Hepatocyte (in vitro differentiated cells): Measurements from ENCODE around the gene ADCYAP1R1. TPM values are rescaled to one million over a fixed set of nuclear protein-coding genes. Genes with fewer than 3 reads are reported as not detected.

Experiments used
- DNase-seq: peaks from one replicate; pipeline ENCODE4 v3.0.0-alpha.2; 2016; ENCODE audit warnings: low spot score
- H2AFZ ChIP-seq: fragments of 200-600 bp; sonication (generic); 2 replicates; pipeline ENCODE4 v1.6.0; 2016; ENCODE audit warnings: antibody characterized with exemption, mild to moderate bottlenecking
- H3K27ac ChIP-seq: fragments of 200-600 bp; sonication (generic); 2 replicates; pipeline ENCODE4 v1.5.1; 2016; ENCODE audit warnings: mild to moderate bottlenecking
- H3K27me3 ChIP-seq: fragments of 200-600 bp; sonication (generic); 2 replicates; pipeline ENCODE4 v1.6.1; 2016
- H3K36me3 ChIP-seq: fragments of 200-600 bp; sonication (generic); replicated peaks from 2 replicates; pipeline ENCODE4 v1.5.1; 2016; ENCODE audit warnings: low read depth; ENCODE audit not compliant: insufficient read depth
- H3K4me1 ChIP-seq: fragments of 200-600 bp; sonication (generic); 2 replicates; pipeline ENCODE4 v1.5.1; 2016; ENCODE audit warnings: mild to moderate bottlenecking, moderate library complexity; ENCODE audit not compliant: insufficient read depth
- H3K4me2 ChIP-seq: fragments of 200-600 bp; sonication (generic); 2 replicates; pipeline ENCODE4 v1.6.0; 2016
- H3K4me3 ChIP-seq: fragments of 200-600 bp; sonication (generic); 2 replicates; pipeline ENCODE4 v1.5.1; 2016; ENCODE audit warnings: mild to moderate bottlenecking
- H3K79me2 ChIP-seq: fragments of 200-600 bp; sonication (generic); 2 replicates; pipeline ENCODE4 v1.6.0; 2017; ENCODE audit warnings: mild to moderate bottlenecking
- H3K9me2 ChIP-seq: fragments of 200-600 bp; sonication (generic); replicated peaks from 2 replicates; pipeline ENCODE4 v1.6.0; 2017; ENCODE audit warnings: mild to moderate bottlenecking; ENCODE audit not compliant: insufficient read depth
- H3K9me3 ChIP-seq: fragments of 200-600 bp; sonication (generic); 2 replicates; pipeline ENCODE4 v1.5.1; 2016; ENCODE audit warnings: low read depth, mild to moderate bottlenecking
- H4K20me1 ChIP-seq: fragments of 200-600 bp; sonication (generic); 2 replicates; pipeline ENCODE4 v1.6.0; 2016; ENCODE audit warnings: mild to moderate bottlenecking; ENCODE audit not compliant: insufficient read depth, poor library complexity, severe bottlenecking
- EZH2 ChIP-seq: fragments of 200-600 bp; sonication (generic); IDR thresholded peaks from 2 replicates; pipeline ENCODE4 v1.6.1; 2016; ENCODE audit warnings: antibody characterized with exemption, mild to moderate bottlenecking, borderline replicate concordance
- EZH2phosphoT487 ChIP-seq: fragments of 200-600 bp; sonication (generic); IDR thresholded peaks from one replicate; pipeline ENCODE4 v1.6.1; 2018; ENCODE audit warnings: antibody characterized with exemption, mild to moderate bottlenecking, low read depth, moderate library complexity; ENCODE audit not compliant: unreplicated experiment, severe bottlenecking
- WGBS: methylation state at CpG from one replicate; pipeline ENCODE4 v1.1.6; 2016; ENCODE audit warnings: low lambda C conversion rate; ENCODE audit errors: missing lambda C conversion rate; 5-methylcytosine and 5-hydroxymethylcytosine counted together
- polyA plus RNA-seq: library from polyadenylated mRNA; unstranded; fragments of >200 nt; fragmentation: Nextera tagmentation; extraction: Ambion mirVana; gene quantifications from 2 replicates; pipeline ENCODE4 v1.2.1, GENCODE V29; 2016
- total RNA-seq: library from RNA; depleted of rRNA; stranded (reverse); fragments of >200 nt; gene quantifications from 2 replicates; pipeline ENCODE4 v1.2.3, GENCODE V29; 2014
- TF ChIP-seq, protein P1 (sequence below): fragments of 200-600 bp; sonication (generic); IDR thresholded peaks from 2 replicates; pipeline ENCODE4 v1.5.1; 2016; ENCODE audit warnings: antibody characterized with exemption, mild to moderate bottlenecking; ENCODE audit not compliant: poor library complexity

ADCYAP1R1 gene
- total and polyA plus RNA-seq, 2 experiments from 2014 or later: 0.10 TPM; not detected in 1

GRCh38 chr7:31017032-31017675, 35.0 kb upstream of the ADCYAP1R1 start:
- TF ChIP-seq EZH2 (no peak), EZH2phosphoT487 (no peak)
- TF ChIP-seq, protein P1, sequence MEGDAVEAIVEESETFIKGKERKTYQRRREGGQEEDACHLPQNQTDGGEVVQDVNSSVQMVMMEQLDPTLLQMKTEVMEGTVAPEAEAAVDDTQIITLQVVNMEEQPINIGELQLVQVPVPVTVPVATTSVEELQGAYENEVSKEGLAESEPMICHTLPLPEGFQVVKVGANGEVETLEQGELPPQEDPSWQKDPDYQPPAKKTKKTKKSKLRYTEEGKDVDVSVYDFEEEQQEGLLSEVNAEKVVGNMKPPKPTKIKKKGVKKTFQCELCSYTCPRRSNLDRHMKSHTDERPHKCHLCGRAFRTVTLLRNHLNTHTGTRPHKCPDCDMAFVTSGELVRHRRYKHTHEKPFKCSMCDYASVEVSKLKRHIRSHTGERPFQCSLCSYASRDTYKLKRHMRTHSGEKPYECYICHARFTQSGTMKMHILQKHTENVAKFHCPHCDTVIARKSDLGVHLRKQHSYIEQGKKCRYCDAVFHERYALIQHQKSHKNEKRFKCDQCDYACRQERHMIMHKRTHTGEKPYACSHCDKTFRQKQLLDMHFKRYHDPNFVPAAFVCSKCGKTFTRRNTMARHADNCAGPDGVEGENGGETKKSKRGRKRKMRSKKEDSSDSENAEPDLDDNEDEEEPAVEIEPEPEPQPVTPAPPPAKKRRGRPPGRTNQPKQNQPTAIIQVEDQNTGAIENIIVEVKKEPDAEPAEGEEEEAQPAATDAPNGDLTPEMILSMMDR: no peak
- H3K27me3 ChIP-seq: no peaks in the 10 kb centered on the region
- no peaks in the 10 kb centered on the region for H3K79me2 ChIP-seq
- H3K4me3 ChIP-seq: no peak overlapping the region
- no peak overlapping the region for H2AFZ ChIP-seq
- no peak for DNase-seq
- no peaks in the 10 kb centered on the region for H4K20me1 ChIP-seq
- no peaks in the 10 kb centered on the region for H3K4me1 ChIP-seq
- no peaks in the 10 kb centered on the region for H3K9me3 ChIP-seq
- no peaks in the 10 kb centered on the region for H3K9me2 ChIP-seq
- H3K36me3 ChIP-seq: no peaks in the 10 kb centered on the region
- WGBS: 82% methylated on average over 7 of the region's 7 CpGs
- no peak overlapping the region for H3K4me2 ChIP-seq
- no peak overlapping the region for H3K27ac ChIP-seq

DNA sequence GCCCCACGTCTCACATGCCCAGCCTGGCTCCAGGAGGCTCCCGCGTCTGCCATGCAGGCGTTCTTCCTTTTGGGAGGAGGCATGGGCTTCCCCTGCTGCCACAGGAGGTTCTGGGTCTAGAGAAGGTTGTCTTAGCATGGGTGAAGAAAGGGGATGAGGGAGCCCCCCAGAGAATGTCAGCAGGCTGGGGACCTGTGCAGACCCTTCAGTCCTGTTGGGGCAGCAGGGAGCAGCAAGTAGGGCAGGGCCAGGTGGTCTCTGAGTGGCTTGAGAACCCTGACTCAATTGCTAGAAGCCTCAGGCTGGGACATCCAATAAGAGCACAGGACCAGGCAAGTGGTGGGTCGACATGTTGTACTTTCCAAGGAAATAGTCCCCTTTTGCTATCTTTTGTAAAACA, 34.4 kb upstream of the ADCYAP1R1 start:
- no peak overlapping the region for H3K27ac ChIP-seq
- H3K4me1 ChIP-seq: no peaks in the 10 kb centered on the region
- no peaks in the 10 kb centered on the region for H3K79me2 ChIP-seq
- no peak for DNase-seq
- H2AFZ ChIP-seq: no peak overlapping the region
- H3K4me2 ChIP-seq: no peak overlapping the region
- H3K9me3 ChIP-seq: no peaks in the 10 kb centered on the region
- TF ChIP-seq EZH2: no peak
- TF ChIP-seq, protein P1: no peak
- TF ChIP-seq EZH2phosphoT487: no peak
- H3K27me3 ChIP-seq: no peaks in the 10 kb centered on the region
- no peak overlapping the region for H3K4me3 ChIP-seq
- no peaks in the 10 kb centered on the region for H4K20me1 ChIP-seq
- 93% methylated on average over 5 of the region's 5 CpGs for WGBS
- no peaks in the 10 kb centered on the region for H3K9me2 ChIP-seq
- H3K36me3 ChIP-seq: no peaks in the 10 kb centered on the region

- Histone ChIP-seq H3K36me3 (no peaks in the 10 kb centered on the region), H3K79me2 (no peaks in the 10 kb centered on the region), H3K27me3 (no peaks in the 10 kb centered on the region), H3K9me3 (no peaks in the 10 kb centered on the region), H3K9me2 (no peaks in the 10 kb centered on the region), H3K4me3 (no peak overlapping the region), H3K4me2 (no peak overlapping the region), H3K4me1 (no peaks in the 10 kb centered on the region), H4K20me1 (no peaks in the 10 kb centered on the region), H2AFZ (no peak overlapping the region), H3K27ac (no peak overlapping the region)
- DNase-seq: no peak
- TF ChIP-seq, protein P1: no peak
- no peak for TF ChIP-seq EZH2phosphoT487
- WGBS: 100% methylated on average over 1 of the region's 1 CpG
These were observed 32.6 kb upstream of the ADCYAP1R1 start for GRCh38 chr7:31019509-31019908.

- H3K27me3 ChIP-seq: no peaks in the 10 kb centered on the region
- H2AFZ ChIP-seq: no peak overlapping the region
- H3K4me1 ChIP-seq: no peaks in the 10 kb centered on the region
- no peak overlapping the region for H3K4me2 ChIP-seq
- WGBS: 80% methylated on average over 3 of the region's 3 CpGs
- H4K20me1 ChIP-seq: no peaks in the 10 kb centered on the region
- no peaks in the 10 kb centered on the region for H3K79me2 ChIP-seq
- TF ChIP-seq EZH2: no peak
- no peak for TF ChIP-seq EZH2phosphoT487
- TF ChIP-seq, protein P1: no peak
- no peak overlapping the region for H3K27ac ChIP-seq
- no peaks in the 10 kb centered on the region for H3K9me3 ChIP-seq
- H3K9me2 ChIP-seq: no peaks in the 10 kb centered on the region
- no peak for DNase-seq
- no peak overlapping the region for H3K4me3 ChIP-seq
- H3K36me3 ChIP-seq: no peaks in the 10 kb centered on the region
These were observed 31.9 kb upstream of the ADCYAP1R1 start for GRCh38 chr7:31020161-31020560.
